Activated CD8-positive, alpha-beta memory T cell treated with anti-CD3 and anti-CD28 coated beads, Interleukin-2, amount 50 U/mL, for 24 hours (primary cell): ENCODE results near the gene DNAH10.
"Not testable (repeated sequence)": the region's sequence is repeated elsewhere in the genome, so short reads cannot be mapped to it uniquely, and the experiment has no call there.

Source experiments
- DNase-seq: peaks from one replicate; pipeline ENCODE4 v3.0.0-alpha.2; 2020; ENCODE audit errors: extremely low read depth

DNAH10 gene

DNA sequence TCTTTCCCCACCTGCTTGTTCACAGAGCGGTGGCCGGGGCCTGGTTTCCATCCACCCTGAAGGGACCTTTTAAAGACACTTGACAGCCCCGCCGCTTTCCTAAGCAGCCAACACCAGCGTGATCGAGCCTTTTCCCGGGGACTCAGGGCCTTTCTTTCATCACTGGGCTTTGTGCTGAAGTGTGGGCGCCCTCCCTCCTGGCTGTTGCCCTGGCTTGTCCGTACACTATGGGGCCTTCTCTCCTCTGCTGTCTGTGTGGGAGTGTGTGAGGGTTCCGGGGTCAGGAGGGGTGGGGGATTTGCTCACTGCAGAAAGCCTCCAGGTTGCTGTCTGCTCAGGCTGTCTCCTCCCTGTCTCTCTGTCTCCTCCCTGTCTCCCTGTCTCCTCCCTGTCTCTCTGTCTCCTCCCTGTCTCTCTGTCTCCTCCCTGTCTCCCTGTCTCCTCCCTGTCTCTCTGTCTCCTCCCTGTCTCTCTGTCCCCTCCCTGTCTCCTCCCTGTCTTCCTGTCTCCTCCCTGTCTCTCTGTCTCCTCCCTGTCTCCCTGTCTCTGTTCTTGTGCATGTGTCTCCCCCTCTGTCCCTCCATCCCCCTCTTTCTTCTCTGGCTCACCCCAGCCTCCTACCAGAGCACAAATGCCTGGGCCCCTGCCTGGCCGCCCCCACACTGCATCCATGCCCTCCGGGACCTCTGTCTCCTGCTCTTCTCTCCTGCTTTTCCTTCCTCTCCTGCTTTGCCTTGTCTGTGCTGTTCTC lies 145.8 kb downstream of the DNAH10 start:
- no peak for DNase-seq

DNA sequence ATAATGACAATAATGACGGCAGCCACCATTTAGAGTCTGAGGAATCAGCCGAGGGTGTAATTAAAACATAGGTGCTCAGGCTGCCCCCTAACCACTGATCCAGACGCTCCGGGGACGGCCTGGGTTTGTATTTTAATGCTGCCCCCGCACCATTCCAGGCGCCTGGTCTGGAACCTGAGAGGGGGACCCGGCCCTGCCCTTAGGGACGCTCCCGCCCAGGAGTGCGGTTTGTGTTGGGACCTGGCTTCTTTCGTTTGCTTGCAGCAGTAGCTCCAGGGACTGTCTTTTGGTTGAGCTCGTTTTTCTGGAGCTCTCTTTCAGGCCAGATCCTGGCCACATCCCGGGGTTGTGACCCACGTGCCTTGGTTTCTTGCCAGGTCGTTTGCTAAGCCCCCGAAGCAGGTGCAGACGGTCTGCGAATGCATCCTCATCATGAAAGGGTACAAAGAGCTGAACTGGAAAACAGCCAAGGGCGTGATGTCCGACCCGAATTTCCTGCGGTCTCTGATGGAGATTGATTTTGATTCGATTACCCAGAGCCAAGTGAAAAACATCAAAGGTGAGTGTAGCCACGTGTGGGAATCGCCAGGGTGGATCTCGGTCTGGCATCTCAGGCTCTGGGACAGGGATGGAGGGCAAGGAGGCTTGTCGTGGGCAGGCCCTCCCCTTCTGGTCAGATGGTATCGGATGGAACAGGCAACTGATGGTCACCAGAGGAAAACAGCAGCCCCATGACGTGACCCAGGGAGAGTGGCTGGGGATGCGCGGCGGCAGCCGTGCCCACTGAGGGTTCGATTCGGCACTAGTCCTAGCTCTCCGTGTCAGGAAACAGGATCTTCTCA lies 147.0 kb downstream of the DNAH10 start:
- no peak for DNase-seq

DNA sequence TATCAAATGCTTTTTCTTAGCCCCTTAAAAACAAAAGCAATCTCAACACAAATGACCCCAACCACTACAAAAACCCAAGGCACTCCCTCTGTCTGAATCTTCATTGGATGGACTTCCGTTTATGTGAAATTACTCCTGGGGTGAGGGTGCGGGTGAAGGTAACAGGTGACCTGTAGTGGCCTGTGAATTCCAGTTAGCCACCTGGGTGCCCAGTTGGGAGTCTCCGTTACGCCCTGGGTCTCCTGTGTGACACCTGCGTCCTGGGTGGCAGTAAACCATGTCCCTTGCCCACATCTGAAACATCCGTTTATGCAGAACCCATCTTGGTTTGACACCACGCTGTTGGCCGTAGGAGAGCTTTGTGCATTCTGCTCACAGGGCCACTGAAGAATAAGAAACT lies 148.0 kb downstream of the DNAH10 start:
- no peak for DNase-seq

DNA sequence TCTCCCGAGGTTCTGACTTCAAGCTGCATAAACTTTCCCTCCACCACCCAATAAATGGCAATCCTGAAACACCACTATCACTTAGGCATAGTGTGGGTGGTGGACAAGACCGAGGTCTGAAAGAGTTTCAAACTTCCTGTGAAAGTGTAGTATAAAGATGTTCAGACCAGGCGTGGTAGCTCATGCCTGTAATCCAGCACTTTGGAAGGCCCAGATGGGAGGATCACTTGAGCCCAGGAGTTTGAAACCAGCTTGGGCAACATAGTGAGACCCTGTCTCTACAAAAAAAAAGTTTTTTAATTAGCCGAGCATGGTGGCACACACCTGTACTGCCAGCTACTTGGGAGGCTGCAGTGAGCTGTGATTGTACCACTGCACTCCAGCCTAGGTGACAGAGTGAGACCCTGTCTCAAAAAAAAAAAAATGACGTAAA lies 148.7 kb downstream of the DNAH10 start:
- DNase-seq: no peak

DNA sequence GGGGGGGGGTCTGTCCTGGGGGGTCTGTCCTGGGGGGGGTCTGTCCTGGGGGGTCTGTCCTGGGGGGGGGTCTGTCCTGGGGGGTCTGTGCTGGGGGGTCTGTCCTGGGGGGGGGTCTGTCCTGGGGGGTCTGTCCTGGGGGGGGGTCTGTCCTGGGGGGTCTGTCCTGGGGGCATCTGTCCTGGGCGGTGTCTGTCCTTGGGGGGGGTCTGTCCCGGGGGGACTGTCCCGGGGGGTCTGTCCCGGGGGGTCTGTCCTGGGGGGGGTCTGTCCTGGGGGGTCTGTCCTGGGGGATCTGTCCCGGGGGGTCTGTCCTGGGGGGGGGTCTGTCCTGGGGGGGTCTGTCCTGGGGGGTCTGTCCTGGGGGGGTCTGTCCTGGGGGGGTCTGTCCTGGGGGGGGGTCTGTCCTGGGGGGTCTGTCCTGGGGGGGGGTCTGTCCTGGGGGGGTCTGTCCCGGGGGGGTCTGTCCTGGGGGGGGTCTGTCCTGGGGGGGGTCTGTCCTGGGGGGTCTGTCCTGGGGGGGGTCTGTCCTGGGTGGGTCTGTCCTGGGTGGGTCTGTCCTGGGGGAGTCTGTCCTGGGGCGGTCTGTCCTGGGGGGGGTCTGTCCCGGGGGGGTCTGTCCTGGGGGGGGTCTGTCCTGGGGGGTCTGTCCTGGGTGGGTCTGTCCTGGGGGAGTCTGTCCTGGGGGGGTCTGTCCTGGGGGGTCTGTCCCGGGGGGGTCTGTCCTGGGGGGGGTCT lies 149.7 kb downstream of the DNAH10 start:
- DNase-seq: not testable (repeated sequence)

DNA sequence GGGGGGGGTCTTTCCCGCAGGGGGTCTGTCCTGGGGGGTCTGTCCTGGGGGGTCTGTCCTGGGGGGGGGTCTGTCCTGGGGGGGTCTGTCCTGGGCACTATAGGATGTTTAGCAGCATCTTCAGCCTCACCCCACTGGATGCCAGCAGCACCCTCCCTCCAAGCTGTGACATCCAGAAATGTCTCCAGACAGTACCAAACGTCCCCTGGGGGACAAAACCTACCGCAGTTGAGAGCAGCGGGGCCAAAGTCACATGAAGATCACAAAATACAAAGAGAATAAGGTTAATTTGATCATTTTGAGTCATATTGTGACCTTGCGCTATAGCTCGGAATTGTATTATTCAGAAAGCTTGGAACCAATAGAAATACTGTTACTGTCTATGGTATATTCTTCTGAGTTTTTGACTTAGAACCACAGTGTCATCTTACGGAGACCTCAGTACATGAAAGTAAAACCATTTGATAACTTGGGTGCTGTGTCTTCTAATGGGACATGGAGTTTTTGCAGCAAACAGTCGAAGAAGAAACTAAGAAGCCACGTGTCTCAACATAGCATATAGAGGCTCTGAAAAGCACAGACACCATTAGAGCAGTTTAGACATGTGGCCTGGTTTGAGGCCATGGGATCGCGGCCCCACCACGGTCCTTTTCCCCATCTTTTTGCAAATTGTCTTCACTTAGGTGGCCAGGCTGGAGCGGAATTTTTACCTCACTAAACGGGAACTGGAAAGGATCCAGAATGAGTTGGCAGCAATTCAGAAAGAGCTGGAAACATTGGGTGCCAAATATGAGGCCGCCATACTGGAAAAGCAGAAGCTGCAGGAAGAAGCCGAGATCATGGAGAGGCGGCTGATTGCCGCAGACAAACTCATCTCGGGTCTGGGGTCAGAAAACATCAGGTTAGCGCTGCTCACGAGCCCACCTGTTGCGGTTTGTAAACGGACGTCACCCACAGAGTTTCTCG lies 150.6 kb downstream of the DNAH10 start:
- no peak for DNase-seq

DNA sequence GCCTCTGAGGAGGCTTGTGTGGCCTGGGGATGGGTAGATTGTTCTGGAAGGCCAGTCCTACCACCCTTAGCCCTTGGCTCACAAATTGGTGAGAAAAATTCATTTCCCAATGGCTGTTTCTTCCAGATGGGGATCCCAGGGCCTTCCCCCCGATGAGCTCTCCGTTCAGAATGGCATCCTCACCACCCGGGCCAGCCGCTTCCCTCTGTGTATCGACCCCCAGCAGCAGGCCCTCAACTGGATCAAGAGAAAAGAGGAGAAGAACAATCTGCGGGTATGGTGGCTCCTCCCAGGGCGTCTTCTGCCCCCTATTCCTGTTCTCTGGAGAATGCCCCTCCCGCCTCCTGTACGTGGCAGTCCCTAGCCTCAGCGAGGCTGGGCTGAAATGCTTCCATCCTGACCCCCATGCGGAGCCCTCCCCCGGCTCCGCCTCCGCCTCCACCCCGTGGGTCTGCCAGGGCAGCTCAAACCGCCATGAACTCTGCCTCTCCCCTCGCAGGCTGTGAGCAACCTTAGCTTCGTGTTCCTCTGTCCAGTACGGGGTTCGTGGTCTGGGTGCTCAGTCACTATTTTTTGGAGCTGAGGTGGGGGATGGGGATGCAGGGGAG lies 152.7 kb downstream of the DNAH10 start:
- DNase-seq: no peak

DNA sequence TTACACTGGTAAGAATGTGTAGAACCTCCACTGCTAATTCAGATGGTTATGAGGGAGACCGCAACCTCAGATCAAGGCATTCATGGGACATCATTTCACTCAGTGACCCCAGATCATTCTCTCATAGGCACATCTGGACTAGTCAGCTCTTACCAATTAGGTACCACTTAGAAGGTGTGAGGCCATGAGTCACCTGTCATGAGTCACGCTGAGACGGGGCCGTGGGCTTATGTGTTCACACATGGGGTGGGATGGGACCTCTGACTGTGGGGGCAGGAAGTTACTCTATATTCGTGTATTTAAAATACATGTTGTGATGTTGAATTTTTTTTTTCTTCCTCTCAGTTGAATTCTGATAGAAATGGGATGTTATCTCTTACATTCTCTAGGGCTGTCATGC lies 154.6 kb downstream of the DNAH10 start:
- DNase-seq: no peak

GRCh38 chr12:123917337-123917850 lies 155.3 kb downstream of the DNAH10 start:
- no peak for DNase-seq

DNA sequence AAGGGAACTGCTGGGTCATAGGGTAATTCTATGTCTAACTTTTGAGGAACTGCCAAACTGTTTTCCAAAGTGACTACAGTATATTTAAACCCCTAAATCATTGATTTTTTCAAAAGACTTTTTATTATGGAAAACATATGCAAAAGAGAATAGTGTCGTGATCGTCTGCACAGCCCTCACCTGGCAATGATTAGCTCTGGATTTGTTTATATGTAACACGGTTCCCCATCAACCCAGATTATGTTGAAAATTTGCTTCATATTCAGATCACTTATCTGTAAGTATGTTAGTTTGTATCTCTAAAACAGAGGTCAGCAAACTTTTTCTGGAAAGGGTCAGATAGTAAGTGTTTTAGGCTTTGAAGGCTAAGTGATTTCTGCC lies 157.9 kb downstream of the DNAH10 start:
- no peak for DNase-seq

DNA sequence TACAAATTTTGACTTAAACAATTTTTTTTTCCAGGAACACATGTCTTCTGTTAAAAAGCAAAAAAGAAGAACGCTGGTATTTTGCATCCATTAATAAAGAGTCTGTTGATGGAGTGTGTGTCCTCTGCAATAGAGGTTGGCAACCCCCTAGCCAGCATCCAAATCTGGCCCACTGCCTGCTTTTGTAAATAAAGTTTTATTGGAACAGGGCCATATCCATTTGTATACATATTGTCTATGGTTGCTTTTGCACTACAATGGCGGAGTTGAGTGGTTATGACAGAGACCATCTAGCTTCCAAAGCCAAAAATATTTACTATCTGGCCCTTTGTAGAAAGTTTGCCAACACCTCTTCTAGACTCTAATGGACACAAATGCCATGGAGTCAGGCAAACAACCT lies 160.9 kb downstream of the DNAH10 start:
- no peak for DNase-seq

DNA sequence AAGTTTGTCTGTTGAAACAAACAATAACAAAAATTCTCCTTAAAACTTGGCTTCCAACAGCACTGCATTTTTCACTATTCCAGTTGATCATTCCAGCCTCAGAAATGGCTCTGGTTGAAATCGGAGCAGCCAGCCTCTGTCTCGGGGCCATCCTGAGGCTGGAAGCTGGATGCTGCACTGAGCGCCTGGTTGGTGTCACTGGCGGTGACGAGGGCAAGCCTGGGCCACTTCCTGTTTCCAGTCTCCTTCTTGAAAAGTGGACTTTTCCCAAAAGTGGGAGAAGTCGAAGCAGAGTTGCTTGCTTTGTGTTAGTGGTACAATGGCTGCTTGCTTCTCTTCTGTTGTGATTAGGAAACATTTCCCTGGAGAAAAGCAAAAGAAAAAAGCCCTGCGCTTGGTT lies 161.8 kb downstream of the DNAH10 start:
- DNase-seq: no peak

GRCh38 chr12:123924539-123924938 lies 162.4 kb downstream of the DNAH10 start:
- DNase-seq: no peak

GRCh38 chr12:123928274-123928865 lies 166.3 kb downstream of the DNAH10 start:
- no peak for DNase-seq

GRCh38 chr12:123928897-123929296 lies 166.8 kb downstream of the DNAH10 start:
- DNase-seq: no peak

DNA sequence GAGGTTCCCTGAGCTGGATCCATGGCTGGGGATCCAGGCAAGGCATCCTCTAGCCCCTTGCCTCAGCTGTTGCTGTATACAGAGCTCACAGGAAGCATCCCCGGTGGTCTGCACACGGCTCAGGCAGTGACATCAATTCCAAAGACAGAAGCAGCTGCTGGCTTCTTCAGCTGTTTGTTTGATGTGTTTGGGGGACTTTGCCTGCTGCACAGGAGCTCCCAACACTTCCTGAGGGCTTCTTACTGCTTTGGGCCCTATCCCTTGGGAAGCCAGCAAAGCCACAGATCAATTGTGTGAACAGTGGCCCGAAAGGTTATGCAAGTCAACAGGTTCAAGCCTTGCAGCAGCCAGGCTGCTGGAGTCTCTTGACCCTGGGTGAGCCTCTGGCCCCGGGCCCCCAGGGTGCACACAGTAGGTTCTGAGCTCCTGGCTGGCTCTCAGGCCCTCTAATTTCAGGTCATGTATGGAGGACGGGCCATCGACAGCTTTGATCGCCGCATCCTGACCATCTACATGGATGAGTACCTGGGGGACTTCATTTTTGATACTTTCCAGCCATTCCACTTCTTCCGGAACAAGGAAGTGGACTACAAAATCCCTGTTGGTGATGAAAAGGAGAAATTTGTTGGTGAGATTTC lies 168.0 kb downstream of the DNAH10 start:
- DNase-seq: no peak

GRCh38 chr12:123931686-123932321 lies 169.7 kb downstream of the DNAH10 start:
- no peak for DNase-seq

GRCh38 chr12:123933214-123933613 lies 171.1 kb downstream of the DNAH10 start:
- DNase-seq: no peak

GRCh38 chr12:123934016-123934620 lies 172.0 kb downstream of the DNAH10 start:
- no peak for DNase-seq
